Breast epithelium (tissue), 4 donors: Measurements from ENCODE around the gene GATAD2B. TPM values are rescaled to one million over a fixed set of nuclear protein-coding genes. Genes with fewer than 3 reads are reported as not detected.

Experiments used
- DNase-seq, 2 donors: peaks; one replicate each; pipeline ENCODE4 v3.0.0-alpha.2; 2019; ENCODE audit warnings: low spot score in 2 of 2
- H3K27ac ChIP-seq, 2 donors: fragments of 200-600 bp; sonication (generic) in 1 of 2; one replicate each; pipeline ENCODE4 v1.5.1; 2016 to 2019; ENCODE audit warnings: mild to moderate bottlenecking in 1 of 2
- H3K27me3 ChIP-seq, 2 donors: fragments of 200-600 bp; sonication (generic) in 1 of 2; one replicate each; pipeline versions ENCODE4 v1.5.1 to v1.6.0; 2017 to 2019; ENCODE audit warnings: control low read depth in 1 of 2, mild to moderate bottlenecking in 1 of 2
- H3K36me3 ChIP-seq: fragments of 200-600 bp; one replicate; pipeline ENCODE4 v1.5.1; 2019
- H3K4me1 ChIP-seq, 2 donors: fragments of 200-600 bp; sonication (generic); one replicate each; pipeline ENCODE4 v1.5.1; 2016 to 2019; ENCODE audit warnings: control low read depth in 1 of 2
- H3K4me3 ChIP-seq, 3 donors: fragments of 200-600 bp; sonication (generic); 1 replicate in 2 of 3; 2 replicates in 1 of 3; pipeline ENCODE4 v1.5.1; 2016 to 2019; ENCODE audit warnings: mild to moderate bottlenecking in 3 of 3, moderate library complexity in 2 of 3
- H3K9me3 ChIP-seq, 2 donors: fragments of 200-600 bp; sonication (generic) in 1 of 2; one replicate each; pipeline ENCODE4 v1.5.1; 2016 to 2019; ENCODE audit warnings: control low read depth in 1 of 2
- CTCF ChIP-seq, 3 donors: fragments of 450-650 bp; IDR thresholded peaks; one replicate each; pipeline ENCODE4 v1.5.1; 2016 to 2017; ENCODE audit warnings: antibody characterized with exemption in 3 of 3, mild to moderate bottlenecking in 3 of 3, moderate library complexity in 3 of 3
- POLR2A ChIP-seq: fragments of 450-650 bp; IDR thresholded peaks from one replicate; pipeline ENCODE4 v1.6.1; 2016; ENCODE audit warnings: antibody characterized with exemption, mild to moderate bottlenecking, moderate library complexity
- POLR2AphosphoS5 ChIP-seq, 3 donors: sonication (generic); formaldehyde crosslinking; IDR thresholded peaks; one replicate each; pipeline ENCODE4 v1.6.1; 2017; ENCODE audit warnings: antibody characterized with exemption in 3 of 3
- intact Hi-C: fragments of 100-400 bp; cut with DNase I; formaldehyde crosslinking; loops from one replicate; pipeline ENCODE4 v1.15.1; 2023; ENCODE audit warnings: low total_unique reads
- total RNA-seq, 3 donors: library from RNA; depleted of rRNA; stranded (reverse); fragments of >200 nt; gene quantifications; one replicate each; pipeline ENCODE4 v1.1.0, GENCODE V29; 2016

The GATAD2B gene
- total RNA-seq, 3 donors from 2014 or later = 18.7 to 21.2 (median 20.0) TPM

- H3K4me1 ChIP-seq = no peaks in the 10 kb centered on the region
- TF ChIP-seq POLR2A (no peak), POLR2AphosphoS5 (IDR thresholded peaks at IDR 0.05) (no peak), CTCF (IDR thresholded peaks at IDR 0.05) (no peak)
- no peaks in the 10 kb centered on the region for H3K27me3 ChIP-seq
- H3K9me3 ChIP-seq = no peaks in the 10 kb centered on the region
- intact Hi-C loops = no loop called here
- H3K36me3 ChIP-seq = no peaks in the 10 kb centered on the region
- no peak overlapping the region for H3K4me3 ChIP-seq
- H3K27ac ChIP-seq = no peak overlapping the region
- no peak for DNase-seq
These were observed 120.7 kb downstream of the GATAD2B start for GRCh38 chr1:153801786-153802697.

- no peaks in the 10 kb centered on the region for H3K27me3 ChIP-seq
- no peak overlapping the region for H3K4me3 ChIP-seq
- no peaks in the 10 kb centered on the region for H3K36me3 ChIP-seq
- TF ChIP-seq CTCF (IDR thresholded peaks at IDR 0.05) (no peak), POLR2A (no peak), POLR2AphosphoS5 (IDR thresholded peaks at IDR 0.05) (no peak)
- H3K9me3 ChIP-seq = no peaks in the 10 kb centered on the region
- intact Hi-C loops = no loop called here
- H3K4me1 ChIP-seq = no peaks in the 10 kb centered on the region
- DNase-seq = no peak
- no peak overlapping the region for H3K27ac ChIP-seq
These were observed 121.6 kb downstream of the GATAD2B start for GRCh38 chr1:153801028-153801625.

- no peak for TF ChIP-seq POLR2A
- TF ChIP-seq POLR2AphosphoS5 (IDR thresholded peaks at IDR 0.05) = no peak
- no peak for TF ChIP-seq CTCF (IDR thresholded peaks at IDR 0.05)
- H3K27ac ChIP-seq = no peak overlapping the region
- H3K9me3 ChIP-seq = no peaks in the 10 kb centered on the region
- H3K27me3 ChIP-seq = no peaks in the 10 kb centered on the region
- no peaks in the 10 kb centered on the region for H3K4me1 ChIP-seq
- no peak overlapping the region for H3K4me3 ChIP-seq
- no peak for DNase-seq
- intact Hi-C loops = no loop called here
- no peaks in the 10 kb centered on the region for H3K36me3 ChIP-seq
These were observed 122.3 kb downstream of the GATAD2B start for GRCh38 chr1:153800516-153800915.

- TF ChIP-seq CTCF (IDR thresholded peaks at IDR 0.05) (no peak), POLR2AphosphoS5 (IDR thresholded peaks at IDR 0.05) (no peak), POLR2A (no peak)
- intact Hi-C loops = loop anchor here (10.0 kb wide), 1 partner anchor 175 kb away; the partner anchor contains the start of gene JTB
These were observed 123.0 kb downstream of the GATAD2B start for GRCh38 chr1:153799566-153800465.

More at GRCh38 chr1:153799566-153800465, 123.0 kb downstream of the GATAD2B start:
- no peak for DNase-seq
- no peak overlapping the region for H3K27ac ChIP-seq
- H3K4me3 ChIP-seq = no peak overlapping the region
- H3K27me3 ChIP-seq = no peaks in the 10 kb centered on the region
- H3K4me1 ChIP-seq = no peaks in the 10 kb centered on the region
- no peaks in the 10 kb centered on the region for H3K9me3 ChIP-seq
- no peaks in the 10 kb centered on the region for H3K36me3 ChIP-seq
